Lung (tissue), 12 donors: ENCODE measurements around the gene GPC2. TPM values are rescaled to one million over a fixed set of nuclear protein-coding genes. Genes with fewer than 3 reads are reported as not detected.

Experiments
- ATAC-seq: fragments of 200-7000 bp; cut with Tn5 transposase; one replicate; pipeline ENCODE4 v1.9.1; 2020; ENCODE audit warnings: moderate number of reproducible peaks; ENCODE audit not compliant: insufficient read depth, low FRiP score
- DNase-seq, 3 donors: peaks; one replicate each; pipeline ENCODE4 v3.0.0-alpha.2; 2013 to 2017
- H3K27ac ChIP-seq, 2 donors: one replicate each; pipeline ENCODE4 v1.5.1; 2013; ENCODE audit warnings: mild to moderate bottlenecking in 2 of 2, moderate library complexity in 2 of 2, control low read depth in 1 of 2, inconsistent platforms in 1 of 2, low read depth in 1 of 2, low read length in 1 of 2
- H3K27me3 ChIP-seq, 3 donors: one replicate each; pipeline ENCODE4 v1.5.1; 2013; ENCODE audit warnings: low read length in 2 of 3; ENCODE audit not compliant: control insufficient read depth in 3 of 3, insufficient read depth in 3 of 3
- H3K36me3 ChIP-seq, 4 donors: one replicate each; pipeline ENCODE4 v1.5.1; 2013; ENCODE audit warnings: low read length in 4 of 4, mild to moderate bottlenecking in 1 of 4, moderate library complexity in 1 of 4; ENCODE audit not compliant: control insufficient read depth in 4 of 4, insufficient read depth in 4 of 4
- H3K4me1 ChIP-seq, 5 donors: one replicate each; pipeline ENCODE4 v1.5.1; 2013; ENCODE audit warnings: low read length in 5 of 5, mild to moderate bottlenecking in 2 of 5, moderate library complexity in 1 of 5; ENCODE audit not compliant: control insufficient read depth in 5 of 5, insufficient read depth in 5 of 5
- H3K4me3 ChIP-seq: one replicate; pipeline ENCODE4 v1.5.1; 2013; ENCODE audit warnings: mild to moderate bottlenecking, control low read depth, moderate library complexity
- H3K9ac ChIP-seq, 2 donors: one replicate each; pipeline ENCODE4 v1.5.1; 2013; ENCODE audit warnings: low read length in 2 of 2, control low read depth in 1 of 2; ENCODE audit not compliant: insufficient read depth in 1 of 2
- H3K9me3 ChIP-seq, 4 donors: one replicate each; pipeline ENCODE4 v1.5.1; 2013; ENCODE audit warnings: low read length in 3 of 4, mild to moderate bottlenecking in 1 of 4, moderate library complexity in 1 of 4; ENCODE audit not compliant: control insufficient read depth in 4 of 4, insufficient read depth in 3 of 4
- CTCF ChIP-seq: IDR thresholded peaks from 2 replicates; pipeline ENCODE4 v1.5.1; 2012; ENCODE audit warnings: mild to moderate bottlenecking; ENCODE audit errors: control extremely low read depth, extremely low read depth
- WGBS, 2 donors: extraction: QIAGEN DNeasy Blood & Tissue Kit; methylation state at CpG; one replicate each; pipeline ENCODE4 v1.1.7; 2013; 5-methylcytosine and 5-hydroxymethylcytosine counted together
- polyA plus RNA-seq, 2 donors: library from polyadenylated mRNA; stranded (reverse); fragments of 200-250 nt; gene quantifications; one replicate each; pipeline ENCODE4 v1.2.1, GENCODE V29; 2013
- total RNA-seq, 2 donors: library from RNA; depleted of rRNA in 1 of 2; stranded (reverse); fragments of >200 nt in 1 of 2; gene quantifications; one replicate each; pipeline ENCODE4 v1.2.1, GENCODE V29; 2014 to 2021
- donor health status: control.
- donor health status: control.
- donor health status: Bipolar disorder and iron deficiency.
- donor health status: healthy.
- donor health status: DM: yes; HTN: yes; CAD: no.

The GPC2 gene
- total and polyA plus RNA-seq, 4 donors, result 0.61 to 2.1 (median 1.0) TPM

- ATAC-seq, result no peak
- Histone ChIP-seq H3K4me1 (no peaks in the 10 kb centered on the region), H3K27me3 (no peaks in the 10 kb centered on the region), H3K27ac (no peak overlapping the region), H3K9me3 (no peaks in the 10 kb centered on the region), H3K9ac (no peak overlapping the region), H3K4me3 (no peak overlapping the region), H3K36me3 (no peaks in the 10 kb centered on the region)
- TF ChIP-seq CTCF, result no peak
- WGBS, 2 donors, result 89 to 97% methylated on average over 3 of the region's 3 CpGs
- DNase-seq, result no peak
These were observed 34.7 kb downstream of the GPC2 start for GRCh38 chr7:100142461-100142860.

GRCh38 chr7:100141555-100141949 lies 35.6 kb downstream of the GPC2 start:
- H3K27ac ChIP-seq, result no peak overlapping the region
- 38 to 59% methylated on average over 3 of the region's 3 CpGs for WGBS, 2 donors
- DNase-seq (no peak), ATAC-seq (no peak)
- TF ChIP-seq CTCF, result no peak
- H3K27me3 ChIP-seq, result no peaks in the 10 kb centered on the region
- no peaks in the 10 kb centered on the region for H3K4me1 ChIP-seq
- H3K9ac ChIP-seq, result no peak overlapping the region
- no peaks in the 10 kb centered on the region for H3K9me3 ChIP-seq
- H3K36me3 ChIP-seq, result no peaks in the 10 kb centered on the region
- H3K4me3 ChIP-seq, result no peak overlapping the region

GRCh38 chr7:100137851-100138760 lies 39.1 kb downstream of the GPC2 start:
- Histone ChIP-seq H3K36me3 (no peaks in the 10 kb centered on the region), H3K27ac (no peak overlapping the region), H3K9ac (no peak overlapping the region), H3K4me1 (no peaks in the 10 kb centered on the region), H3K27me3 (no peaks in the 10 kb centered on the region), H3K9me3 (no peaks in the 10 kb centered on the region), H3K4me3 (no peak overlapping the region)
- no peak for TF ChIP-seq CTCF
- ATAC-seq (no peak), DNase-seq (no peak)
- 73 to 76% methylated on average over 13 of the region's 13 CpGs for WGBS, 2 donors
